ENCODE measurements around the gene SHLD2.
"Not testable (repeated sequence)": the region's sequence is repeated elsewhere in the genome, so short reads cannot be mapped to it uniquely, and the experiment has no call there.

SHLD2 gene

DNA sequence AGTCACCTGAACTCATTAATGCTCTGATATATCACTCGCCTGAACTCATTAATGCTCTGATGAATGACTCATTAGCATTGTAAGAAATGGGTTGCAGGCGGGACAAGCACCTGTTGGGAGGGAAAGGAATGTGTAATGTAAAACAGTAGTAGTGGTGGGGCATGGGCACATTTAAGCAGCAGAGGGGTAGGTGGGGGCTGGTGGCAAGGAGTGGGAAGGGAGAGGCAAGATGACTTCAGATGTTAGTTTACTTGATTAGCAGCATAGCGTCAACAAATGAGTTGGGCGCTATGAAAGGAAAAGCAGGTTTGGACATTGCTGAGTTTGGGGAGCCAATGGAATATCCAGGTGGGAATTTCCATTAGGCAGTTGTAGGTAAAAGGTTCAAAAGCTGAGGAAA, 61.8 kb downstream of the SHLD2 start:
- not testable (repeated sequence) for H3K36me3 ChIP-seq (replicated peaks; ENCODE audit: insufficient read depth, low read length); H3K9me2 ChIP-seq (replicated peaks; ENCODE audit: insufficient read depth, low read length); H3K4me2 ChIP-seq (ENCODE audit: low read depth, low read length); H3K9me3 ChIP-seq (replicated peaks; ENCODE audit: insufficient read depth, low read length); DNase-seq; H3K27me3 ChIP-seq (replicated peaks; ENCODE audit: insufficient read depth, low read length); H3K9ac ChIP-seq (ENCODE audit: low read length); H2AFZ ChIP-seq (ENCODE audit: low read length); H3K4me1 ChIP-seq (ENCODE audit: low read length); H4K20me1 ChIP-seq (ENCODE audit: insufficient read depth, low read length); H3K4me3 ChIP-seq (ENCODE audit: low read length); H3F3A ChIP-seq (ENCODE audit: insufficient read depth, low read length); H3K79me2 ChIP-seq (ENCODE audit: low read length); H3K27ac ChIP-seq (ENCODE audit: low read length)

DNA sequence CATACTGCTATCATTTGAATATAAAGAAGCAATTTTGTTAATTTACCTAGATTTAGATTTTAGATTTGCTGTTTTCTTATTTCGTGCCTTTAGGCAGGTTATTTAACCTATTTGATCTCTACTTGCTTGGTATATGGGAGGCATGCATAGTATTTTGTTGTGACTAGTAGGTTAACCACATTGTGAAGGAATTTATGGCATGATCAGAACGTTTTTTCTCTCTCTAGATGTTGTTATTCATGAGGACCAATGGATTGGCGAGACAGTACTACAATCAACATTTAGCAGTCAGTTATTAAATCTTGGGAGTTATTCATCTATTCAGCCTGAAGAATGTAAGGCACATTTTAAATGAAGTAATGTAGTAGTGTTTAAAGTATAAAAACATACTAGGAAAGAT, 62.8 kb downstream of the SHLD2 start:
- H3K27ac ChIP-seq (ENCODE audit: low read length); H3K36me3 ChIP-seq (replicated peaks; ENCODE audit: insufficient read depth, low read length); H3K4me1 ChIP-seq (ENCODE audit: low read length); DNase-seq; H2AFZ ChIP-seq (ENCODE audit: low read length); H3K4me3 ChIP-seq (ENCODE audit: low read length); H3K9me3 ChIP-seq (replicated peaks; ENCODE audit: insufficient read depth, low read length); H3K9me2 ChIP-seq (replicated peaks; ENCODE audit: insufficient read depth, low read length); H3K9ac ChIP-seq (ENCODE audit: low read length); H3K27me3 ChIP-seq (replicated peaks; ENCODE audit: insufficient read depth, low read length); H3K4me2 ChIP-seq (ENCODE audit: low read depth, low read length); H3K79me2 ChIP-seq (ENCODE audit: low read length); H3F3A ChIP-seq (ENCODE audit: insufficient read depth, low read length); H4K20me1 ChIP-seq (ENCODE audit: insufficient read depth, low read length): not testable (repeated sequence)

DNA sequence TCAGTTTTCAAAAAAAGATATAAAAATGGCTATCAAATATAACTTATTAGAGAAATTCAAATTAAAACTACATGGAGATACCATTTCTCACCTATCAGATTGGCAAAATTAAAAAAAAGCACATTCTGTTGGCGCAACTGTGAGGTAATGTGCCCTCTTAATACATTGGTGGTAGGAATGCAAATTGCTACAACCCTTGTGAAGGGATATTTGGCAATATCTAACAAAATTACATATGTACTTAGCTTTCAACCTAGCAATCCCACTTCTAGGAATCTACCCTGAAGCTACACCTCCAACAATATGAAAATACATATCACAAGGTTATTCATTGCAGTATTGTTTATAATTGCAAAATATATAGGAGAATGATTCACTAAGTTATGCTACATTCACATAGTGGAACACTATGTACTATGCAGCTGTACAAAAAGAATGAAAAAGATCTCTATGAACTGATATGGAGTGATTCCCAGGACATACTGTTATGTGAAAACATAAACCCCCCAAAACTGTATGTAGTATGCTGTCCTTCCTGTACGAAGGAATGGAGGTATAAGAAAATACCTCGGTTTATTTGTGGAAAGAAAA, 67.8 kb downstream of the SHLD2 start:
- H3K9me3 ChIP-seq (replicated peaks; ENCODE audit: insufficient read depth, low read length); H3K4me1 ChIP-seq (ENCODE audit: low read length); H3K9me2 ChIP-seq (replicated peaks; ENCODE audit: insufficient read depth, low read length); H3F3A ChIP-seq (ENCODE audit: insufficient read depth, low read length); H3K27me3 ChIP-seq (replicated peaks; ENCODE audit: insufficient read depth, low read length); H3K4me3 ChIP-seq (ENCODE audit: low read length); DNase-seq; H3K4me2 ChIP-seq (ENCODE audit: low read depth, low read length); H3K36me3 ChIP-seq (replicated peaks; ENCODE audit: insufficient read depth, low read length); H4K20me1 ChIP-seq (ENCODE audit: insufficient read depth, low read length); H3K27ac ChIP-seq (ENCODE audit: low read length); H3K79me2 ChIP-seq (ENCODE audit: low read length); H3K9ac ChIP-seq (ENCODE audit: low read length); H2AFZ ChIP-seq (ENCODE audit: low read length): not testable (repeated sequence)

- H3K9me3 ChIP-seq (replicated peaks; ENCODE audit: insufficient read depth, low read length); H3K4me1 ChIP-seq (ENCODE audit: low read length); H3K9ac ChIP-seq (ENCODE audit: low read length); H3K36me3 ChIP-seq (replicated peaks; ENCODE audit: insufficient read depth, low read length); H3K4me2 ChIP-seq (ENCODE audit: low read depth, low read length); H4K20me1 ChIP-seq (ENCODE audit: insufficient read depth, low read length); H3K27ac ChIP-seq (ENCODE audit: low read length); H3K79me2 ChIP-seq (ENCODE audit: low read length); H3K9me2 ChIP-seq (replicated peaks; ENCODE audit: insufficient read depth, low read length); H3K27me3 ChIP-seq (replicated peaks; ENCODE audit: insufficient read depth, low read length); H3F3A ChIP-seq (ENCODE audit: insufficient read depth, low read length); DNase-seq; H3K4me3 ChIP-seq (ENCODE audit: low read length); H2AFZ ChIP-seq (ENCODE audit: low read length): not testable (repeated sequence)
Observed at GRCh38 chr10:87163414-87163813, 68.4 kb downstream of the SHLD2 start.

DNA sequence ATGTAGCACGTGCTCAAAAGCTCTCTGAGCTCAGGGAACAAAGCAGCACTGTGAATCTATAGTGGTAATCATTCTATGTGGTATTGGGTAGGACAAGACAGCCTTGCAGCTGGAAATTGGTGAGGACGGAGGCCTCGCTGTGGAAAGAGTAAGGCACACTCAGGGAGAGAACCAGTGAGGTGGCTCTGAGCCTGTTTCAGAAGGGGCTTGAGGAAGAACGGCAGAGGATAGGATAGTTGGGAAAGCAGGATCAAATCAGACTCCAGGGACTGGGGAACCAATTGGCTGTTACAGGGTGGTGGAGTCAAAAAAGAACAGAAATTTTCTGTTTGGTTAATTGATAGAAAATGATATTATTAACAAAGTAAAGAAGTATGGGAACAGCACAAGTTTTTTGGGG, 74.9 kb downstream of the SHLD2 start:
- not testable (repeated sequence) for H3F3A ChIP-seq (ENCODE audit: insufficient read depth, low read length); H4K20me1 ChIP-seq (ENCODE audit: insufficient read depth, low read length); DNase-seq; H3K36me3 ChIP-seq (replicated peaks; ENCODE audit: insufficient read depth, low read length); H3K9ac ChIP-seq (ENCODE audit: low read length); H3K27ac ChIP-seq (ENCODE audit: low read length); H3K27me3 ChIP-seq (replicated peaks; ENCODE audit: insufficient read depth, low read length); H3K79me2 ChIP-seq (ENCODE audit: low read length); H3K9me2 ChIP-seq (replicated peaks; ENCODE audit: insufficient read depth, low read length); H2AFZ ChIP-seq (ENCODE audit: low read length); H3K4me1 ChIP-seq (ENCODE audit: low read length); H3K4me2 ChIP-seq (ENCODE audit: low read depth, low read length); H3K4me3 ChIP-seq (ENCODE audit: low read length); H3K9me3 ChIP-seq (replicated peaks; ENCODE audit: insufficient read depth, low read length)

DNA sequence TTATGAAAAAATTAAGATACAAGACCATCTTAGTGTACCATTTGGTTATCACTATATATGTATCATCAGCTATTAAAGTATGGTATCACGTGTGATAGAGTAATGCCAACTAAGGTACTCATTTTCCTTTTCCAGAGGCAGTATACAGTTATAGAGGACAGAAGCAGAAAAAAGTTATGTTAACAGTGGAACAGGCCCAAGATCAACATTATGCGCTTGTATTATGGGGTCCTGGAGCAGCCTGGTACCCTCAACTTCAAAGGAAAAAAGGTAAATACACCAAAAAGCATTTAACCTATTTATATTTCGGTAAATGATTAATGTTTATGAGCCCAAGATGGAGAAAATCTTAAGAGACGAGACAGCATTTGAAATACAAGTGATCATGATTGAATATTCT, 75.7 kb downstream of the SHLD2 start:
- not testable (repeated sequence) for H3K27ac ChIP-seq (ENCODE audit: low read length); H3K4me2 ChIP-seq (ENCODE audit: low read depth, low read length); H4K20me1 ChIP-seq (ENCODE audit: insufficient read depth, low read length); H3K4me1 ChIP-seq (ENCODE audit: low read length); H3K9me2 ChIP-seq (replicated peaks; ENCODE audit: insufficient read depth, low read length); H3K9me3 ChIP-seq (replicated peaks; ENCODE audit: insufficient read depth, low read length); H3K27me3 ChIP-seq (replicated peaks; ENCODE audit: insufficient read depth, low read length); DNase-seq; H3K79me2 ChIP-seq (ENCODE audit: low read length); H3K9ac ChIP-seq (ENCODE audit: low read length); H3K36me3 ChIP-seq (replicated peaks; ENCODE audit: insufficient read depth, low read length); H3F3A ChIP-seq (ENCODE audit: insufficient read depth, low read length); H3K4me3 ChIP-seq (ENCODE audit: low read length); H2AFZ ChIP-seq (ENCODE audit: low read length)

DNA sequence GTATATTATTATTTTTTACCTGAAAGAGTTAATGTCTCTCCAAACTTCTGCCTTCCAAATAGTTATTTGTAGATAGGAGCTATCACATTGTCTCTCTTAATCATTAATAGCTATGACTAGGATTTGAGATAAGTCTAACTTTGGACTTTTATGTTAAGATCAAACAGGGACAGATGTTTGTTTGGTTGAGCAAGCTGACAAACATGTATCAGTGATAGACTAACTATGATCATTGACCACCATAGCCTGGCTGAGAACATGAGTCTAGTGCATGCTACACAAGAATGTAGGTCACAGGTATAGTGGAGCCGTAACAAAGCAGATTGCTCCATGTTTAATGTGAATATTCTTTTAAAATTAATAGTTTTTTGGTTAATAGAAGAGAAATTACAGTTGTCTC, 76.7 kb downstream of the SHLD2 start:
- H3K4me2 ChIP-seq (ENCODE audit: low read depth, low read length); H3K79me2 ChIP-seq (ENCODE audit: low read length); DNase-seq; H2AFZ ChIP-seq (ENCODE audit: low read length); H3K9ac ChIP-seq (ENCODE audit: low read length); H3K27me3 ChIP-seq (replicated peaks; ENCODE audit: insufficient read depth, low read length); H4K20me1 ChIP-seq (ENCODE audit: insufficient read depth, low read length); H3K27ac ChIP-seq (ENCODE audit: low read length); H3K4me1 ChIP-seq (ENCODE audit: low read length); H3K36me3 ChIP-seq (replicated peaks; ENCODE audit: insufficient read depth, low read length); H3K4me3 ChIP-seq (ENCODE audit: low read length); H3K9me3 ChIP-seq (replicated peaks; ENCODE audit: insufficient read depth, low read length); H3F3A ChIP-seq (ENCODE audit: insufficient read depth, low read length); H3K9me2 ChIP-seq (replicated peaks; ENCODE audit: insufficient read depth, low read length): not testable (repeated sequence)

DNA sequence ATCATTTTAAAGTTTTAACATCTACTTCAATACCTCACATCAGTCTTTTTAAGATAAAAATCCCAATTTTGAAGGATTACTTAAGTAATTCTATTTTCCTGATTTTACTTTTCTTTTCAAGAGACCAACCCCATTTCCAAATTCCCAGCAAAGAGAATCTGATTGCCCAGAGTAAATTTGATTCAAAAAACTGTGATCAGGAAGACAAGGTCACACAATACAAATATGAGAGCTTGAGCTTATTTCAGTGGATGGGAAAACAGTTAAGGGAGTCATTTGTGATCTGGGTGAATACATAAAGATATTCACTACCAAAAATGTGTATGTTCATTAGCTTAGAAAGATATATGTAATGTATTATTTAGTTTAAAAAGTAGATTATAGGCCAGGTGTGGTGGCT, 77.2 kb downstream of the SHLD2 start:
- H3K9me2 ChIP-seq (replicated peaks; ENCODE audit: insufficient read depth, low read length); H3F3A ChIP-seq (ENCODE audit: insufficient read depth, low read length); H3K9ac ChIP-seq (ENCODE audit: low read length); DNase-seq; H3K9me3 ChIP-seq (replicated peaks; ENCODE audit: insufficient read depth, low read length); H3K4me1 ChIP-seq (ENCODE audit: low read length); H2AFZ ChIP-seq (ENCODE audit: low read length); H3K79me2 ChIP-seq (ENCODE audit: low read length); H3K36me3 ChIP-seq (replicated peaks; ENCODE audit: insufficient read depth, low read length); H3K27ac ChIP-seq (ENCODE audit: low read length); H4K20me1 ChIP-seq (ENCODE audit: insufficient read depth, low read length); H3K27me3 ChIP-seq (replicated peaks; ENCODE audit: insufficient read depth, low read length); H3K4me3 ChIP-seq (ENCODE audit: low read length); H3K4me2 ChIP-seq (ENCODE audit: low read depth, low read length): not testable (repeated sequence)

Data from MM.1S (cell line).